Activated naive CD4-positive, alpha-beta T cell treated with anti-CD3 and anti-CD28 coated beads for 36 hours (primary cell): ENCODE measurements around the gene SDK1. TPM values are rescaled to one million over a fixed set of nuclear protein-coding genes. Genes with fewer than 3 reads are reported as not detected.
"Not testable (repeated sequence)": the region's sequence is repeated elsewhere in the genome, so short reads cannot be mapped to it uniquely, and the experiment has no call there.

Experiments used
- CTCF ChIA-PET: fragments of 350-600 bp; sonication (Branson Sonifier 250); formaldehyde crosslinking; loops from one replicate; lab custom pipeline; 2021; ENCODE audit warnings: antibody characterized with exemption; lab: Charles Lee
- DNase-seq: peaks from one replicate; pipeline ENCODE4 v3.0.0-alpha.2; 2020
- H3K27ac Mint-ChIP-seq: one replicate; pipeline ENCODE4 v1.8.0; 2021; ENCODE audit warnings: mild to moderate bottlenecking, mixed read lengths
- H3K27me3 Mint-ChIP-seq: one replicate; pipeline ENCODE4 v1.8.0; 2021; ENCODE audit warnings: low read depth, mixed read lengths
- H3K36me3 Mint-ChIP-seq: one replicate; pipeline ENCODE4 v1.8.0; 2021; ENCODE audit warnings: low read depth, mixed read lengths
- H3K4me1 Mint-ChIP-seq: one replicate; pipeline ENCODE4 v1.8.0; 2021; ENCODE audit warnings: low read depth, mixed read lengths
- H3K4me3 Mint-ChIP-seq: one replicate; pipeline ENCODE4 v1.8.0; 2021; ENCODE audit warnings: mild to moderate bottlenecking, moderate library complexity, mixed read lengths
- H3K9me3 Mint-ChIP-seq: one replicate; pipeline ENCODE4 v1.8.0; 2021; ENCODE audit warnings: mixed read lengths
- intact Hi-C: fragments of 100-400 bp; cut with micrococcal nuclease; formaldehyde crosslinking; loops from one replicate; pipeline ENCODE4 v1.15.1; 2023
- total RNA-seq, 2 experiments: library from RNA; stranded (reverse); gene quantifications; one replicate each; pipeline ENCODE4 v1.2.3, GENCODE V29; 2021

SDK1 gene
- total RNA-seq, 2 experiments from 2014 or later, result 1.3 to 2.0 TPM

DNA sequence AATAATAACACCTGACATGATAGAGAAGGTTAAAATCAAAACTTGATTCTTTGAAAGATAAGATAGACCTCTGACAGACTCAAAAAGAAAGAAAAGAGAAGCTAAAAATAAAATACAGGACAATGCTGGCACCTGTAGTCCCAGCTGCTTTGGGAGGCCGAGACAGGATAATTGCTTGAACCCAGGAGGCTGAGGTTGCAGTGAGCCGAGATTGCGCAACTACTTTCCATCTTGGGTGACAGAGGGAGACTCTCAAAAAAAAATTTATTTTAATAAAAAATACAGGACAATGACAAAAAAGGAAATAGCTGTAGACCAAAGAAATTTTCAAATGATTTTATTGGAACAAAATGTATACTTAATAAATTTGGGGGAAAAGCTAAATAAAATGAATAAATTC, 263.2 kb downstream of the SDK1 start:
- Mint-ChIP-seq H3K4me3 (no peak overlapping the region), H3K36me3 (no peaks in the 10 kb centered on the region), H3K9me3 (peaks cover 2% of the 10 kb centered on the region), H3K27ac (no peak overlapping the region), H3K27me3 (no peaks in the 10 kb centered on the region), H3K4me1 (peaks cover 29% of the 10 kb centered on the region)
- CTCF ChIA-PET, result no interaction called here
- no peak for DNase-seq
- intact Hi-C loops, result no loop called here

DNA sequence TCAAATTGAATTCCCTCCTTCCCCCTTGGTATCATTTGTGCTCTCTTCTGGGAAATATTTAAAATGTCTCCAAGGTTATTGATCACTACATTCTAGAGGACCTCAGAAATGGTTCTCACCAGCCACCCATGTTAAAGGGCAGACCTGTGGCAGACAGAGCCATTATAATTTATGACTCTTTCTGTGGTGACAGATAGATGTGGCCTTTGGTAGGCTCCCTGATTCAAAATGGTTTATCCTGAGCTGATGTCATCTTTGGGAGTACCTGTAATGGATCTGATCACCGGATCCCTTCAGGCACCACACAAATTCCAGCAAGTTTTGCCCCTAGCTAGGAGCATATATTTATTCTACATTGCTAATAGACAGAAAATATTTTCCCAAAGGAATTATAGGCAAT, 267.5 kb downstream of the SDK1 start:
- no peaks in the 10 kb centered on the region for H3K36me3 Mint-ChIP-seq
- intact Hi-C loops, result no loop called here
- no peaks in the 10 kb centered on the region for H3K27me3 Mint-ChIP-seq
- DNase-seq, result no peak
- no peak overlapping the region for H3K4me3 Mint-ChIP-seq
- peaks cover 8% of the 10 kb centered on the region for H3K4me1 Mint-ChIP-seq
- no peaks in the 10 kb centered on the region for H3K9me3 Mint-ChIP-seq
- CTCF ChIA-PET, result interaction anchor here (0.5 to 0.6 kb wide), 2 partner anchors 12 to 209 kb away, joined by 3 read pairs; no protein-coding TSS in a partner anchor
- H3K27ac Mint-ChIP-seq, result no peak overlapping the region

DNA sequence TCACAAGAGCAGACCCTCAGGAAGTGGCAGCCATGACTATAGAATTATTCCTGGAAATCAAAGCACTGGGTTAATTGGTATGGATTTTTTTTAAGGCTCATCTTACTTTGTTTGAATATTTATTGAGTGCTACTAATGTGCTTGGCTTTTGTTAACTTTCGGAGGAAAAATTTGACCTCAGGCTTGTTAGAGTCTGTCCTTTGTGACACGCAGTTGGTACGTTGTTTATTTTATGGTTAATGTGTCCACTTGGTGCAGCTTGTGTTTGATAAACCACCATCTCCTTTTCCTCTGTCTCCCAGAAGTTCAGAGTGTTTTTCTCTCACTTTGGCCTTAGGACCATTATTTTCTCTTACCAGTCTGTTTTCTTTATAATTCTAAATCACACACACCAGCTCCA, 268.6 kb downstream of the SDK1 start:
- H3K4me3 Mint-ChIP-seq, result no peak overlapping the region
- intact Hi-C loops, result no loop called here
- no peaks in the 10 kb centered on the region for H3K9me3 Mint-ChIP-seq
- no peak overlapping the region for H3K27ac Mint-ChIP-seq
- no peaks in the 10 kb centered on the region for H3K27me3 Mint-ChIP-seq
- H3K4me1 Mint-ChIP-seq, result peaks cover 7% of the 10 kb centered on the region
- no peaks in the 10 kb centered on the region for H3K36me3 Mint-ChIP-seq
- no peak for DNase-seq
- CTCF ChIA-PET, result no interaction called here

DNA sequence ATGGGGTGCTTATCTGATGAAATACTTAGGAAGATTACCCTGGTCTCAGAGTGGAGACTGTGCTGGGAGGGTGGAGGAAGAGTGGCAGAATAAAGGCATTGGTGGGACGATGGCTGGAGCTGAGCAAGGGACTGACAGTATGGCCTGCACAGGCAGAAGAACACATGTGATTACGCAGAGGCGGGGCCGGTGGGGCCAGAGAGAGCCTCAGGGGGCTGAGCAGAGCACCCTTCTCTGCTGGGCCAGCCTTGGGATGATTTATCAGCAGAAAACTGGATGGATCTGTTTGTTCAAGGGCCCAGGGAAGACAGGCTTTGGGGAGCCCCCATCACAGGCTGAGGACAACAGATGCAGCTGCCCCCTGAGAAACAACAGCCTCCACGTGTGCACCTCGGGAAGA, 272.1 kb downstream of the SDK1 start:
- no peaks in the 10 kb centered on the region for H3K27me3 Mint-ChIP-seq
- CTCF ChIA-PET, result no interaction called here
- no peak for DNase-seq
- no peaks in the 10 kb centered on the region for H3K4me1 Mint-ChIP-seq
- intact Hi-C loops, result no loop called here
- no peaks in the 10 kb centered on the region for H3K36me3 Mint-ChIP-seq
- no peak overlapping the region for H3K4me3 Mint-ChIP-seq
- peaks cover 3% of the 10 kb centered on the region for H3K9me3 Mint-ChIP-seq
- no peak overlapping the region for H3K27ac Mint-ChIP-seq

DNA sequence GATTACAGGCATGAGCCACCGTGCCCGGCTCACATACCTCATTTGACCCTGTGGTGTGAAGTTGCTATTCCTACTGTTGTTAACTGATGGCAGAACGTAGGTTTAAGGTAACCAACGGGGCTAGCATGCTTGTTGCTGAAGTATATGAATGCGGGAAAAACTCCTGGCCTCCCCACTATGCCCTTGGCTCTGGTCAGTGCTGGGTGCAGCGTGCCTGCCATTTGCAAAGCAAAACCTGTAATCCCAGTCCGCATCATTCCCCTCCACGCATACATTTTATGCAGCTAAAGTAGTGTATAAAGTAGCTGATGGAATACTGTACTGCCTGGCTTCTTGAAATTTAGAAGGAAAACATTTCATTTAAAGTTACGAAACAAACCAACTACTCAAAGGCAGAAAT, 273.3 kb downstream of the SDK1 start:
- intact Hi-C loops, result no loop called here

DNA sequence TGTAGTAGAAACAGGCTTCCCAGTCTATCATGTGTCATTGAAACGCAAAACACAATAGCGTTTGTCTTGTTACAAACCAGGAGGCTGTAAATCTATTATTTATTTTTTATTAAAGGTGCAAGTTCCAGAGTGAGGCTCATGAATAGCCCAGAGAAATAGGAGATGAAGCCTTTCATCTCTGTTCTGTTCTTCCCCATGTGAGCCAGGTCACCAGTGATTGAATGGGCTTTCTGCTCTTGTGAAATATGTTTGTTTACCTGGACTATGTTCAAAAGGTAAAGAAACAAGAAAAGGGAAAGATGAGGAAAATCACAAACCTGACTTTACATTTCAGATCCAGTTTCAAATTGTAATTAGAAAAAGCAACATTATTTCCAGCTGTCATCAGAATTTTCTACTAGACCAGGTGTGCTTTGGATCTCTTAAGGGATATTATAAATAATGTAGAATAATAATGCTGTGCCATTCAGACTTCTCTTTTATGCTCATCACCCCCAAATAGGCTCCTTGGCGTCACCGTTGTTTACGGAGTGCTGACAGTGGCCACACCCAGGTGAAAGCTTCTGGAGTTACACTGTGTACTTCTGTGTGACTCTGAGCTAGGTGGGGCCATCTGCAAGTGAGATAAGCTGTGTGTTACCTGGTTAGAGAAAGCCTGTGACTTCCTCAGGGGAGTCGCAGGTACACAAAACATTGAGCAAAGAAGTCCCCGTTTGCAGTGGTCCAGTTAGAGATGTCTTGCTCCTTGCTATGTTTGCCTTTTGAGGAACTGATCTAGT, 274.9 kb downstream of the SDK1 start:
- H3K9me3 Mint-ChIP-seq, result peaks cover 15% of the 10 kb centered on the region
- intact Hi-C loops, result no loop called here
- H3K36me3 Mint-ChIP-seq, result peaks cover 2% of the 10 kb centered on the region
- no peak overlapping the region for H3K4me3 Mint-ChIP-seq
- no peaks in the 10 kb centered on the region for H3K4me1 Mint-ChIP-seq
- no peaks in the 10 kb centered on the region for H3K27me3 Mint-ChIP-seq
- DNase-seq, result no peak
- no peak overlapping the region for H3K27ac Mint-ChIP-seq
- CTCF ChIA-PET, result no interaction called here

More for the DNA sequence above, 273.3 kb downstream of the SDK1 start:
- CTCF ChIA-PET, result interaction anchor here (0.6 kb wide), 1 partner anchor 366 kb away, joined by 6 read pairs; no protein-coding TSS in a partner anchor
- H3K9me3 Mint-ChIP-seq, result peaks cover 12% of the 10 kb centered on the region
- H3K27me3 Mint-ChIP-seq, result no peaks in the 10 kb centered on the region
- no peak overlapping the region for H3K4me3 Mint-ChIP-seq
- no peaks in the 10 kb centered on the region for H3K4me1 Mint-ChIP-seq
- H3K36me3 Mint-ChIP-seq, result peaks cover 2% of the 10 kb centered on the region
- no peak for DNase-seq
- no peak overlapping the region for H3K27ac Mint-ChIP-seq

DNA sequence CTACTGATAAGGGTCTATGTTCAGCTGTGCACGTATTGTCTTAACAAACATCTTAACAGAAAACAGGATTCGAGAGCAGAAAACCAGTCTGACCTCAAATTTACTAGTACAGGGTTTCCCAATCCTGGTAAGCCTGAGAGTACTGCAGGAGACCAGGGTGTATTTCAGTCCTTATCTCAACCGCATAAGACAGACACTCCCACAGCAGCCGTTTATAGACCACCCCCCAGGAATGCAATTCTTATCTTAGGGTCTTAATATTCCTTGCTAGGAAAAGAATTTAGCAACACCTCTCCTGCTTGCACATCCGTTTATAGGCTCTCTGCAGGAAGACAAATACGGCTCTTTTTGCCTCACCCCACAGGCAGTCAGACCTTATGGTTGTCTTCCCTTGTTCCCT, 277.3 kb downstream of the SDK1 start:
- H3K27me3 Mint-ChIP-seq, result no peaks in the 10 kb centered on the region

DNA sequence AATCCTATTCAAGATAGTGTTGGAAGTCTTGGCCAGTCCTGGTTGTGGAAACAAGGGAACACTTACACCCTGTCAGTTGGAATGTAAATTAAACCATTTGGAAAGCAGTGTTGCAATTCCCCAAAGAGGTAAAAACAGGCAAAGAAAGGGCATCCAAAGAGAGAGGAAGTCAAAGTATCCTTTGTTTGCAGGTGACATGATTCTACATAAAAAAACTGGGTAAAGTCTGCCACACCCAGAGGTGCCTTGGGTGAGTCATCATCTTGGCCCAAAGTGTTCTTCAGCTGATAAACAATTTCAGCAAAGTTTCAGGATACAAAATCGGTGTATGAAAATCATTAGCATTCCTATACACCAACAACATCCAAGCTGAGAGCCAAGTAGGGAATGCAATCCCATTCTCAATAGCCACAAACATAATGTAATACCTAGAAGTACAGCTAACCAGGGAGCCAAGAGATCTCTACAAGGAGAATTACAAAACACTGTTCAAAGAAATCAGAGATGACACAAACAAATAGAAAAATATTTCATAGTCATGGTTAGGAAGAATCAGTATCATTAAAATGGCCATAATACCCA, 278.7 kb downstream of the SDK1 start:
- CTCF ChIA-PET, result no interaction called here

More for the DNA sequence above, 277.3 kb downstream of the SDK1 start:
- Mint-ChIP-seq H3K4me3 (no peak overlapping the region), H3K27ac (no peak overlapping the region), H3K36me3 (peaks cover 2% of the 10 kb centered on the region), H3K9me3 (peaks cover 15% of the 10 kb centered on the region), H3K4me1 (no peaks in the 10 kb centered on the region)
- DNase-seq, result no peak
- intact Hi-C loops, result no loop called here
- CTCF ChIA-PET, result no interaction called here

DNA sequence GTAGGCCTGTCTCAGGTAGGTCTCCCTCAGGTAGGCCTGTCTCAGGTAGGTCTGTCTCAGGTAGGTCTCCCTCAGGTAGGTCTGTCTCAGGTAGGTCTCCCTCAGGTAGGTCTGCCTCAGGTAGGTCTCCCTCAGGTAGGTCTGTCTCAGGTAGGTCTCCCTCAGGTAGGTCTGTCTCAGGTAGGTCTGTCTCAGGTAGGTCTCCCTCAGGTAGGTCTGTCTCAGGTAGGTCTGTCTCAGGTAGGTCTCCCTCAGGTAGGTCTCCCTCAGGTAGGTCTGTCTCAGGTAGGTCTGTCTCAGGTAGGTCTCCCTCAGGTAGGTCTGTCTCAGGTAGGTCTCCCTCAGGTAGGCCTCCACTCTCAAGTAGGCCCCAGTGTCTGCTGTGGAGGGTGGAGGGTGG, 281.1 kb downstream of the SDK1 start:
- H3K27me3 Mint-ChIP-seq, H3K4me1 Mint-ChIP-seq, H3K27ac Mint-ChIP-seq, H3K4me3 Mint-ChIP-seq, intact Hi-C loops, H3K36me3 Mint-ChIP-seq, DNase-seq: not testable (repeated sequence)
- CTCF ChIA-PET, result interaction anchor here (0.9 kb wide), 1 partner anchor 70 kb away, joined by 3 read pairs; no protein-coding TSS in a partner anchor
- peaks cover 15% of the 10 kb centered on the region for H3K9me3 Mint-ChIP-seq

More for the DNA sequence above, 278.7 kb downstream of the SDK1 start:
- Mint-ChIP-seq H3K4me1 (no peaks in the 10 kb centered on the region), H3K27ac (no peak overlapping the region), H3K9me3 (peaks cover 15% of the 10 kb centered on the region), H3K27me3 (no peaks in the 10 kb centered on the region), H3K36me3 (peaks cover 2% of the 10 kb centered on the region), H3K4me3 (no peak overlapping the region)
- intact Hi-C loops, result no loop called here
- DNase-seq, result no peak

DNA sequence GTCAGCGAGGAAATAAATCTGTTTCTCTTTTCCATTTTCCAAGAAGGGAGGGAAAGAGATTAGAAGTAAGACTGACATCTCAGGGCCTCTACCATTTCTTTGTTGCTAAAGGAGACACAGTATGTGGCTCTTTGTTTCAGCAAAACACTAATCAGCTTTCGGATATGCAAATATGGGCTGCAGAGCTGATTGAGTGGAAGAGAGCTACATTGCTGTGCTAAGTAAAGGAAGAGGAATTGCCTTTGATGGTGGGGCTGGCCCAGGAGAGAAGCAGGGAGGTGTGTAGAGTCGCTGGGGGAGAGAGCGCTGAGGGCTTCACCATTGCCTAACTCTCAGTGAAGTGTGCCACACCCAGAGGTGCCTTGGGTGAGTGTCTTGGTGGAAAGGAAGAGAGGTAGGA, 284.8 kb downstream of the SDK1 start:
- no peaks in the 10 kb centered on the region for H3K27me3 Mint-ChIP-seq
- DNase-seq, result no peak
- H3K4me1 Mint-ChIP-seq, result peaks cover 6% of the 10 kb centered on the region
- no peaks in the 10 kb centered on the region for H3K36me3 Mint-ChIP-seq
- intact Hi-C loops, result no loop called here
- no peaks in the 10 kb centered on the region for H3K9me3 Mint-ChIP-seq
- H3K27ac Mint-ChIP-seq, result no peak overlapping the region
- H3K4me3 Mint-ChIP-seq, result no peak overlapping the region
- CTCF ChIA-PET, result no interaction called here

DNA sequence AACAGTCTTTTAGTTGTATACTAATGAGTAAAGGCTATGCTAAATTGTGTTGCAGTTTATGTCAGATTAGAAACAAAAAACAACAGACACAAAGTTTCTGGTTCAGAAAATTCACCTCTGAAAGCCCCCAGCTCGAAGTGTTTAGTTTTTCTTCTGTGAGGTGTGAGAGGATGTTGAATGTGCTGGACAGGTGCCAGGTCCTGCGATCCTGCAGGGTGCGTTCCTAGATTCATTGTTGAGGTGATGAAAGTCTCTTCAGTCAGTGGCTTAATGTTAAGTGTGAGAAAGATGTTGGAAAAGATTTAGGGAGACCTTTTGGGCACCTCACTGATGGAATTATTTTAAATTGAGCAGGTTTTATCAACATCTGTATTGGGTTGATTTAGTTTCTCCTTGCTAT, 287.3 kb downstream of the SDK1 start:
- intact Hi-C loops, result no loop called here
- Mint-ChIP-seq H3K36me3 (no peaks in the 10 kb centered on the region), H3K4me3 (no peak overlapping the region), H3K4me1 (peaks cover 6% of the 10 kb centered on the region), H3K9me3 (no peaks in the 10 kb centered on the region), H3K27me3 (no peaks in the 10 kb centered on the region), H3K27ac (no peak overlapping the region)
- peak; percentile 26 for DNase-seq
- CTCF ChIA-PET, result no interaction called here

DNA sequence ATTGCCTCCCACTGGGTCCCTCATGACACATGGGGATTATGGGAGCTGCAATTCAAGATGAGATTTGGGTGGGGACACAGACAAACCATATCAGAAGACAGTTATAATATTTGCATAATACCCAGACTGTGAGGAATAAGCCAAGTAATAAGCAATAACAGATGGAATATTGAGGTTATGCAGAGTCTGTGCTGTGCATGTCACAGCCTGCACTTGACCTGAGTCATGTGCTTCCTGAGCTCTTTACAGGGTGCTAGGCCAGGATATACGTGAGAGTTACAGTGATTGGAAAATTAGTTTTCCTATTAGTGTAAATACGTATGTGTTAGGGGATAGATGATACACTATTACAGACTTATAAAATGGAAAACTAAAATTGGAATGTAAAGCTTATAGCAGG, 288.7 kb downstream of the SDK1 start:
- peaks cover 6% of the 10 kb centered on the region for H3K4me1 Mint-ChIP-seq
- H3K4me3 Mint-ChIP-seq, result no peak overlapping the region
- intact Hi-C loops, result no loop called here
- H3K27ac Mint-ChIP-seq, result no peak overlapping the region
- H3K9me3 Mint-ChIP-seq, result no peaks in the 10 kb centered on the region
- CTCF ChIA-PET, result interaction anchor here (0.6 kb wide), 1 partner anchor 602 kb away, joined by 3 read pairs; no protein-coding TSS in a partner anchor
- H3K27me3 Mint-ChIP-seq, result no peaks in the 10 kb centered on the region
- DNase-seq, result no peak
- H3K36me3 Mint-ChIP-seq, result no peaks in the 10 kb centered on the region

DNA sequence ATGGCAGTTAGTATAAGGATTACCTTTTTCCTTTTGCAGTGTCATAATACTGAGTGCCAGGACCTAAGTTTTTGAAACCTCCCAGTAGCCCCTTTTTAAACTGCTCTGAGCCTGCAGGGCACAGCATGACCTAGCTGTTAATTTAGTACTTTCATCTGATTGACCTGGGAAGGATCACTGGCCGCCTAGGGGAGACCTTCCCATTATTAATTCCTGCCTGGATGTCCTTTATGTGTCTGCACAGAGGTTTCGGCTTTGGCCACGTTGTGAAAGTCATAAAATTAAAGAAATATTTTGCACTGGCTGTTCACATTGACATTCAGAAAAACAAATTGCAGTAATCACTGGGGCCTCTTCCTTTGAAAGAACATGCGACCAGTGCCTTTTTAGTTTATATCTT, 290.2 kb downstream of the SDK1 start:
- Mint-ChIP-seq H3K9me3 (no peaks in the 10 kb centered on the region), H3K4me1 (peaks cover 6% of the 10 kb centered on the region), H3K27me3 (no peaks in the 10 kb centered on the region), H3K36me3 (no peaks in the 10 kb centered on the region), H3K27ac (no peak overlapping the region), H3K4me3 (no peak overlapping the region)
- intact Hi-C loops, result no loop called here
- no peak for DNase-seq
- CTCF ChIA-PET, result no interaction called here
